GM18951 (cell line): ENCODE data around the gene HOXA4.

Experiments
- POLR2A ChIP-seq: IDR thresholded peaks from 4 replicates; pipeline ENCODE4 v1.6.1; 2011; ENCODE audit warnings: mild to moderate bottlenecking; ENCODE audit not compliant: insufficient read length, insufficient read depth; ENCODE audit errors: extremely low read depth
- in situ Hi-C: fragments of 300-500 bp; cut with MboI; formaldehyde crosslinking; loops from one replicate; pipeline ENCODE4 v1.12.0; 2022; ENCODE audit warnings: low sequenced_read_pairs, mixed read lengths, inconsistent platforms; ENCODE audit not compliant: unreplicated experiment

HOXA4 gene

DNA sequence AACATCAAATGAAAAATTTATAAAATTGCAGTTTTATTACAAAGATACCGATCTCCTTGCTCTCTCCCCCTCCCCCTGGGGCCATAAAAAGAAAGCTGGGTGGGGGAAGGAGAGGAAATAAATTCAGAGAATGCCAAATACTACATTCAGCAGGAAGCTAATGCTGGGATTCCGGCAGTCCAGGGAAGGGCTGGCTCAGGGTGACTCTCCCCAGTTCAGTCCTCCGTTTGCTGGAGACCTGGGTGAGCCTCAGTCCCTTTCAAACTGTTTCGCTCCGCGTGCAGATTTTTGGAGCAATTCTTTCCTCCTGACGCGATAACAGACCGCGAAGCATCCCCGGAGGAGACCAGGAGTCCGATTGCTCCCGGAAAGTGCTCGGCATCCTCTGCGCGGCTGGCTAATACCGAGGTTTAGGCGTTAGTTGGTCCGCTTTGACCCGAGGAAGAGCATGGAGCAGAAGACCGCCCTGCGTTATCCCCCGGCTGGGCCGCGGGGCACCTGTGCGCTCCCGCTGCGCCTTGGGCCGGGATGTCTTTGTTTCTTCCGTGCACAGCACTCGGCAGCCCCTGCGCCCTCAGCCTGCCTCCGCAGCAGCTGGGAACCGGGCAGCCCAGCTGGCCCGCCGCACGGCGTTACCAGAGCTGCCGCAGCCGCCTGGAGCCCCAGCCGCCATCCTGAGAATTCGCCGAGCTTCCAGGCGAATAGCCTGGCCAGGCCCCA is 24.2 kb downstream of the HOXA4 start:
- TF ChIP-seq POLR2A, result no peak
- in situ Hi-C loops, result no loop called here

- in situ Hi-C loops, result no loop called here
- TF ChIP-seq POLR2A, result no peak
Observed at GRCh38 chr7:27105301-27106031, 25.1 kb downstream of the HOXA4 start.

DNA sequence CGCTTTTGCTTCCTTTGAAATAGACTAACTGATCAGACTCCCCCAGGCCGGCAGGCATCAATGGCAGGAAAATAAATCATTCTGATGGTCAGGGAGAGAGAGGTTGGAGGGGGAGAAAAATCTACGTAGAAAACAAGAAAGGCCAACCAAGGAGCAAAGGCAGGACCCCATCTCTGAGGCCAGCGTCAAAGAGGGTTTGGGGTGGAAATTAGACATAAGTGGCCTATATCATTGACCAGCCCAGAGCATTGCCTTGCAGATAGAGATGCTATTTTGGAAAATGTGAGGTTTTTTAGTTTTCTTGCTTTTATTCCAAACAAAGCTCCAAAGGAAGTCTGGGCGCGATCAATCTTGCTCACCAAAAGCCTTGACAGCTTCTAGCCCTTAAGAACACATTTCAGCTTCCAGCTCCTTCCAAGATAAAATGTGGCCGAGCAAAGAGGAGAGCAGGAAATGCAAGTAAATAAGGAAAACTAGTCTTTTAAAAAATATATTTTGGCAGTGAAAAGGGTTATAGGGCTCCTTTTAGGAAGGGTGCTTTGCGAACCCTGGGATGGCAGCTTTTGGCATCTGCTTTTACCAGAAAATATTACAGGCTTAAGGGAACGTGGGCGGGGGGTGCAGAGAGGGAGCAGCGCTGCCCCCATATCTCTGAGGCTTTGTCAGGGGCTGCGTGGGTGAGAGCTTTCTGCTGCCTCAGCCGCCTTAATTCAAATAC is 26.1 kb downstream of the HOXA4 start:
- no peak for TF ChIP-seq POLR2A
- in situ Hi-C loops, result no loop called here

DNA sequence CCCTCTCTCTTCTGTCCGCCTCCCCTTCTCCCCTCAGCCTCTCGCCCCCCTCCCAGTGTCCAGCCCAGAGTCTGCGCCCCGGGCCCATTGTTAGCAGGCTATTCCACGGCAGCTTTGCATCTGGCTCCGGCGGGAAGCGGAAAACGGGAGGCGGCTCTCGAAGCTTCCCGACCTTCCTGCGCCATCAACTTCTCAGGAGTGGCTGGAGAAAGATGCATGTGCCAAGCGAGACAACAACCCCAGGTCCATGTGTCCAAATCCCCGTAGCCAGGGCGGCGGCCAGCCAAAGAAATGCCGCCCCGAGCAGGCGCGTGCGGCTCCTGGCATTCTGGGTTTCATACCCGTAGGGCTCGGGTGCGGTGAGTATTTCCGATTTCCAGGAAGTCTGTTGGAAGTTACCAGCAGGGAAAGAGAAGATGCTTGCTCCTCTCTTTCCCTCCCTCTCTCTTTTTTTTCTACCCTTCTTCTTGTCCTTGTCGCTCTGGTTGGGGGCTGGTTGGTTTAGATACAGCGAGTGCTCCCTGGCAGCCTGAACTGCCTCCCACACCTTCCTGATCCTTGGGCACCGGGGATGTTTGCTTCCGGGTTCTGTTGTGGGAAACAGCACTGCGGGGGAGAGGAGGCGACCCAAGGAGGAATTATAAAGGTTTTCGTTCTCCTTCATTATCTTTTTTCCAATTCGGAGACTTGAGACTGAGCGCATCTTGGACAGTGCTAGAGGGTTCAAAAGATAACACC is 26.9 kb downstream of the HOXA4 start:
- in situ Hi-C loops, result no loop called here
- TF ChIP-seq POLR2A, result no peak

DNA sequence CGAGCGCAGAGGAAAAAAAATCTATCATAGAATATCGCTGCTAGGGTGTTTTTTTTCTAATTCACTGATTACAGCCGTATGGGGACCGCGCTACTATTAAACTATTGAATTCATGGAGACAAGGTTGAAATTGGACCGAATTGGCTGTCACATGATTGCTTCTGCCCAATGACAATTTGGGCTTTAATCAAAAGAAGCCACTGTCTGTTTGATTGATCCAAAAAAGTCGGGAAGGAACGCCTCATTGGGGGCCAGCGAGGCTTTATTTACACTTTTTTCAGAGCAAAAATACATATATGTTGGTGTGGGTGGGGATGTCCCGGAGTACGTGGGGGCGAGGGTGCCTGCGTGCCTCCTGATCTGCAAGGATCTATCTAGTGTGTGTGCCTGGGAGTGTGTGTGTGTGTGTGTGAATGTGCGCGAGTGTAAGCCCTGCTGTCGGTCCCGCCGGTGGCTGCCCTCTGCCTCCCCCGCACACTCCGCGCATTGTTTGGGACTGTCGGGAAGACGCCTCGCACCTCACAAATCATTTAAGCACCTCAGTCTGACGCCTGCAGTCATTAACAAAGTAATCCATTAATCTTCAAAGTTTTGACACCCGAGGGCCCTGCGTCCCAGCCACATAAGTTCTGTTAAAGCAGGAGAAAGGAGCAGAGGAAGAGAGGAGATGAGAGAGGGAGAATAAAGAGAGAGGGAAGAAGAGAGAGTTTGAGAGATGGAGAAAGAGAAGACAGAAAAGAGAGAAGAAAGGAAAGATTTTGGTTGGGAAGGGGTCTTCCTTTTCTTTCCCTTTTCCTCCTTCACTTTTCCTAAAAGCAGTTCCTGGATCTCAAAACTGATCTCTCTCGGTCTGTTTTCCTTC is 27.7 kb downstream of the HOXA4 start, which contains the start of gene HOXA2:
HOXA2 (minus strand) TSS at position 103 of the 862 bp plus-strand sequence. CDS start 183 bp downstream, outside the sequence.
- TF ChIP-seq POLR2A, result no peak
- in situ Hi-C loops, result no loop called here

GRCh38 chr7:27101957-27102580 is 28.5 kb downstream of the HOXA4 start:
- in situ Hi-C loops, result no loop called here
- TF ChIP-seq POLR2A, result no peak

GRCh38 chr7:27101171-27101956 is 29.2 kb downstream of the HOXA4 start:
- TF ChIP-seq POLR2A, result no peak
- in situ Hi-C loops, result no loop called here

DNA sequence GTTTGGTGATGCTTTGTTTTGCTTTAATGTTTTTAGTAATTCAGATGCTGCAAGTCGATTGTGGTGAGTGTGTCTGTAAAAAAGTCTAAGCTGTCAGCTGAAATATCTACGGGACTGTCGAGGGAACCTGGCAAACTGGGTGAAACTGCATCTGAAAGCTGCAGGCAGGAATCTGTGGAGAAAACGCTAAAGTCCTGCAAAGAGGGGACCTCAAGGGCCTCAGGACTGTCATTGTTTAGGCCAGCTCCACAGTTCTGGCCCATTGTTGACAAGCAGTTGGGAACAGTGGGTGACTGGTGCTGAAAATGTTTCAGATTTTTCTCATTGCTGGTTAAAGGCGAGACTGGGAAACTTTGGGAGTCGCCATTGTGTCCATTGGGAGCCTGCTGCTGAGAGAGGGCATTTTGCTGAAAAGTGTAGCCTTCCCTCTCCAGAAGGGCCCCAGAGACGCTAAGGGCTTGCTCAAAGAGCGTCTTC is 29.8 kb downstream of the HOXA4 start:
- no peak for TF ChIP-seq POLR2A
- in situ Hi-C loops, result no loop called here

GRCh38 chr7:27099453-27100370 is 30.8 kb downstream of the HOXA4 start:
- TF ChIP-seq POLR2A, result no peak
- in situ Hi-C loops, result no loop called here

DNA sequence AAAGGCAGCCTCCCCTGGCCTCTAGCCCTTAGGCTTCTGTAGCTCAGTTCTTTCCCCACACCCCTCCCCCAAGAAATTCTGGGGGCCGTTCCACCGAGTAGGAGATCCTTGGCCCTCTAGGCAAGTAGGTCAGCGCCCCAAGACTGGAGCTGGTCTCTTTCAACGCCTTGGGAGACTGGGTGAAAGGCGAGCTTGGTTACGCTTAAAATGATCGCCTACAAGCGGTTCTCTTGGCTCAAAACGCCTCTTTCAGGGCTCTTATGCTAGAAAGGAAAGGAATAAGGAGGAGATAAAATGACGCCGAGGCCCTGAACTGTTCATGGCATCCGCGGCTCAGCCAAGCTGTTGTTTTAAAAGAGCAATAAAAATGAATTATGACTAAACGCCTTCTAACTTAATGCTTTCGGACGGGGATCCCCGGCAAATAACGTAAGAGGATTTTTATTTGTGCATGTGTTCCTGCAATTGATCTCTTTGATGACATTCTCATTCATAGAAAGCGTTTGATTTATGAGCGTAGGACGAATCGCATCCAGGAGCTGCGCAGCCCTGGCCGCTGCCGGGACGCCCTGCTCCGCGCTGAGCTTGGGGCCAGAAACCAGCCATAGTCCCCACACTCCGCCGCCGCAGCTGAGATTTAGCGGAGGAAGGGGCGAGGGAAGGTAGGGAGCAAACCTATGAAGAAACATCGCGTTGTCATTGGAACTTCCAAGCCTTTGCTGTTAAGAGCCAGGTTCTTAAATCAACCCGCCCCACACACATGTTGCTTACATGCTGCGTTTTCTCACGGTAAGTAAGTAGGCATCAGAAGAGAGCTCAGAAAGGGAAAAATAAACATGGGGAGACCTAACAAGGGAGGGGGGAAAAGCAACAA is 31.7 kb downstream of the HOXA4 start:
- in situ Hi-C loops, result no loop called here

More for the DNA sequence above, 31.7 kb downstream of the HOXA4 start:
- no peak for TF ChIP-seq POLR2A
